ENCODE results near the gene PLAC1.
A peak's percentile ranks its signal among the peaks of the same experiment; 100 is the strongest.

Gene PLAC1

DNA sequence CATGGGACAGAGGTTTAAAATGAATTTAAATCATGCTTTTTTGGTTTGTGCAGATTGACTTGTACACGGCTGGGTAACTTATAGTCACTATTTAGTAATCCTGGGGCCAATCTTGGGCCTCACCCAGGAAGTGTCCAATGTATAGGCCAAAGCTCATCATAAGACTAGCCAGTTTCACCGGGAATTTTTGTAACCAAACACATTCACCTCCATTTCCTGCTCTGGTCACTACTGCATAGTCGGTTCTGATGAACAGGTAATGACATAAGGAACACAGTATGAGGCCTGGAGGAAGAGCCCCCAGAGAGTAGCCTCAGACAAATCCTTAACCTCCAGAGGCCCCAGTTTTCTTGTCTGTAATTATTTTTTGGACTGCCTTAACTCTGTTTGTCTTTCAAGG, 116.4 kb downstream of the PLAC1 start:
- TF ChIP-seq SPI1 (IDR thresholded peaks at IDR 0.05; ENCODE audit: low read depth, low read length), result no peak
- no peak for TF ChIP-seq TAF1 (IDR thresholded peaks at IDR 0.05; ENCODE audit: low read depth, low read length)
- no peak for TF ChIP-seq POLR2AphosphoS5 (IDR thresholded peaks at IDR 0.05; ENCODE audit: low read depth, low read length)
- TF ChIP-seq POU2F2 (IDR thresholded peaks at IDR 0.05; ENCODE audit: low read depth, low read length), result no peak
- TF ChIP-seq PAX5 (IDR thresholded peaks at IDR 0.05; ENCODE audit: insufficient read depth, low read length, severe bottlenecking), result no peak
- no peak for TF ChIP-seq POLR2A (IDR thresholded peaks at IDR 0.05; ENCODE audit: low read depth, low read length)
- FAIRE-seq (peak; percentile 16), DNase-seq (ENCODE audit: insufficient read length, low spot score) (no peak)

DNA sequence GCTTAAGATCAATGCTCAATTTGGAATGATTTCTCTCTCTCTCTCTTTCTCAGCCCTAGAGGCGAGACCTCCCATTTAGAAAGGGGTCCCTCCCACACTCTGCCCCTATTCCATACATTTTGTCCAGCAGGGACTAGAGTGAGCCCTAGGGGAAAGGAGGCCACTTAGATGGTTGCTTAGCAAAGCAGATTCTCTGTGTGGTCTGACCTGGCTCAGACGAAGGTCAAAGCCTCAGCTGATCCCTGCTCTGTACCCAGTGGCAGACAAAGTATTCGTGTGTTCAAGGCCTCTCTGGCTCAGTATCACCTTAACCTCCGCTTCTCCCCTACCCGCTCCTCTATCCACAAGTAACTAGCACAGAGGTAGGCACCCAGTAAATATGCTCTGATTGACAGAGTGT, 120.0 kb downstream of the PLAC1 start:
- no peak for DNase-seq (ENCODE audit: insufficient read length, low spot score)
- TF ChIP-seq POLR2AphosphoS5 (IDR thresholded peaks at IDR 0.05; ENCODE audit: low read depth, low read length), result no peak
- no peak for TF ChIP-seq POLR2A (IDR thresholded peaks at IDR 0.05; ENCODE audit: low read depth, low read length)
- TF ChIP-seq TAF1 (IDR thresholded peaks at IDR 0.05; ENCODE audit: low read depth, low read length), result no peak
- no peak for TF ChIP-seq POU2F2 (IDR thresholded peaks at IDR 0.05; ENCODE audit: low read depth, low read length)
- TF ChIP-seq SPI1 (IDR thresholded peaks at IDR 0.05; ENCODE audit: low read depth, low read length), result no peak
- no peak for TF ChIP-seq PAX5 (IDR thresholded peaks at IDR 0.05; ENCODE audit: insufficient read depth, low read length, severe bottlenecking)
- FAIRE-seq, result no peak

DNA sequence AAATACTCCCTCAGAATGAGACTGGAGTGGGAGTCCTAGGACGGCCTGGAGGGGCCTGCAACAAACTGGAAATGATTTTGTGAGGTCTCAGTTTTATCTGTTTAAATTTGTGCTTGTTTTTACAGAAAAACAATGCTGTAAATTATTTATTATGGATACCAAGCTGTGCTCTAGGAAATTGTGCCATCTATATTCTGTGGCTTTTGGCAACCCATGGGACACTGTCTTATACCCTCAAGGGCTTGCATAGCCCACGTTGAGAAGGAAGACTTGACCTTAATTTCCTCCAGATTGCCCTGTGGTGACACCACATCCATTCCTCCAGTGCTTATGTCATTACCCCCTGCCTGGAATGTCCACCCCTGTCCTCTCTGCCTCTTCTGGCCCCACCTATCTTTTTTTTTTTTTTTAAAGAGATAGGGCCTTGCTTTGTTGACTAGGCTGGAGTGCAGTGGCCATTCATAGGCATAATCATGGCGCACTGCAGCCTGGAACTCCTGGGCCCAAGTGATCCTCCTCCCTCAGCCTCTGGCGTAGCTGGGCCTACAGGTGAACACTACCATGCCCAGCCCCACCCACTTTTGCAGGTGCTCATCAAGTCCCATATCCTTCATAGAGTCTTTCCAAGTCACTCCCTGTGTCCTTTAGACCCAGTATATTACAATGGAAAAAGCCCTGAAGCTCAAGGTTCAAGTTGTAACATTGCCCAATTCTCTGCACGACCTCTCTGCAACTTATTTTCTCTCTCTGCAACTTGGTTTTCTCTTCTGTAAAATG, 120.9 kb downstream of the PLAC1 start:
- TF ChIP-seq TAF1 (IDR thresholded peaks at IDR 0.05; ENCODE audit: low read depth, low read length) (no peak), POLR2AphosphoS5 (IDR thresholded peaks at IDR 0.05; ENCODE audit: low read depth, low read length) (no peak), SPI1 (IDR thresholded peaks at IDR 0.05; ENCODE audit: low read depth, low read length) (no peak), PAX5 (IDR thresholded peaks at IDR 0.05; ENCODE audit: insufficient read depth, low read length, severe bottlenecking) (no peak), POU2F2 (IDR thresholded peaks at IDR 0.05; ENCODE audit: low read depth, low read length) (no peak), POLR2A (IDR thresholded peaks at IDR 0.05; ENCODE audit: low read depth, low read length) (no peak)
- FAIRE-seq (no peak), DNase-seq (ENCODE audit: insufficient read length, low spot score) (no peak)

DNA sequence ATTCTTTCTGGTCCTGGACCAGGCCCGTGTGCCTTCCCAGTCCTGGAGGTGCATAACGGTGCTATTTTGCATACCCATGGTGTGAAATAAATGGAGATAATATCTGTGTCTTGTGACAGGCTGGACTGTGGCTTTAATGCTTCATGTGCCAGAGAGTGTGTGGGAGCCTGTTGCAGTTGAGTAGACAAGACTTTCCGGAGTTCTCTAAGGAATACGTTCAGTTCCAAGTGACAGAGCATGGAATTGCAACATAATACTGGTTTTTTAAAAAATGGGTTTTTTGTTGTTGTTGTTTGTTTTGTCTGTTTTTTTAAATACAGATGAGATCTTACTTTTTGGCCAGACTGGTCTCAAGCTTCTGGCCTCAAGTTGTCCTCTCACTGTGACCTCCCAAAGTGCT, 124.3 kb downstream of the PLAC1 start:
- TF ChIP-seq POU2F2 (IDR thresholded peaks at IDR 0.05; ENCODE audit: low read depth, low read length) (no peak), POLR2A (IDR thresholded peaks at IDR 0.05; ENCODE audit: low read depth, low read length) (no peak), POLR2AphosphoS5 (IDR thresholded peaks at IDR 0.05; ENCODE audit: low read depth, low read length) (no peak), PAX5 (IDR thresholded peaks at IDR 0.05; ENCODE audit: insufficient read depth, low read length, severe bottlenecking) (no peak), SPI1 (IDR thresholded peaks at IDR 0.05; ENCODE audit: low read depth, low read length) (no peak), TAF1 (IDR thresholded peaks at IDR 0.05; ENCODE audit: low read depth, low read length) (no peak)
- FAIRE-seq (no peak), DNase-seq (ENCODE audit: insufficient read length, low spot score) (no peak)

DNA sequence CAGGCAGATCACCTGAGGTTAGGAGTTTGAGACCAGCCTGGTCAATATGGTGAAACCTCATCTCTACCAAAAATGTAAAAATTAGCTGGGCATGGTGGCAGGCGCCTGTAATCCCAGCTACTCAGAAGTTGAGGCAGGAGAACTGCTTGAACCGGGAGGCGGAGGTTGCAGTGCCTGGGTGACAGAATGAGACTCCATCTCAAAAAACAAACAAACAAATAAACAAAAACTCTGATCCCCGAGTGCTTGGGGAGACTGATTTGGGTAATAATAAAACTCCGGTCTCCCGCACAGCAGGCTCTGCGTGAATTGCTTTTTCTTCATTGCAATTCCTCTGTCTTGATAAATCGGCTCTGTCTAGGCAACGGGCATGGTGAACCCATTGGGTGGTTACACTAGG, 124.9 kb downstream of the PLAC1 start:
- peak; percentile 67 for FAIRE-seq
- TF ChIP-seq POLR2A (IDR thresholded peaks at IDR 0.05; ENCODE audit: low read depth, low read length), result no peak
- no peak for TF ChIP-seq POLR2AphosphoS5 (IDR thresholded peaks at IDR 0.05; ENCODE audit: low read depth, low read length)
- TF ChIP-seq POU2F2 (IDR thresholded peaks at IDR 0.05; ENCODE audit: low read depth, low read length), result no peak
- no peak for TF ChIP-seq SPI1 (IDR thresholded peaks at IDR 0.05; ENCODE audit: low read depth, low read length)
- no peak for TF ChIP-seq TAF1 (IDR thresholded peaks at IDR 0.05; ENCODE audit: low read depth, low read length)
- no peak for TF ChIP-seq PAX5 (IDR thresholded peaks at IDR 0.05; ENCODE audit: insufficient read depth, low read length, severe bottlenecking)
- DNase-seq (ENCODE audit: insufficient read length, low spot score), result no peak

DNA sequence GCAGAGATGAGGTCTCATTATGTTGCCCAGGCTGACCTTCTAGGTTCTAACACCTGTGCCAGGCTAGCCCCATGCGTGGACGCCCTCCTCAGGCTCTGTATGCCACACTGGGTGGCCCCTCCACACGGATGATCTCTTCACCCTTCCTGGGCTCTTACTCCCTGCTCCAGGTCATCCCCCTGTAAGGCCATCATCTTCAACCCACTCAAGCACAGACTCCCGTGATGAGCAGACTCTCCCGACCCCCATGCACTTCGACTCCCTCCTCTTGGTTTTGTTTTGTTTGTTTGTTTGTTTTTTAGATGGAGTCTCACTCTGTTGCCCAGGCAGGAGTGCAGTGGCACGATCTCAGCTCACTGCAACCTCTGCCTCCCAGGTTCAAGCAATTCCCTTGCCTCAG, 127.4 kb downstream of the PLAC1 start:
- FAIRE-seq (no peak), DNase-seq (ENCODE audit: insufficient read length, low spot score) (no peak)
- no peak for TF ChIP-seq POLR2AphosphoS5 (IDR thresholded peaks at IDR 0.05; ENCODE audit: low read depth, low read length)
- no peak for TF ChIP-seq TAF1 (IDR thresholded peaks at IDR 0.05; ENCODE audit: low read depth, low read length)
- TF ChIP-seq POU2F2 (IDR thresholded peaks at IDR 0.05; ENCODE audit: low read depth, low read length), result no peak
- TF ChIP-seq SPI1 (IDR thresholded peaks at IDR 0.05; ENCODE audit: low read depth, low read length), result no peak
- TF ChIP-seq PAX5 (IDR thresholded peaks at IDR 0.05; ENCODE audit: insufficient read depth, low read length, severe bottlenecking), result no peak
- no peak for TF ChIP-seq POLR2A (IDR thresholded peaks at IDR 0.05; ENCODE audit: low read depth, low read length)

DNA sequence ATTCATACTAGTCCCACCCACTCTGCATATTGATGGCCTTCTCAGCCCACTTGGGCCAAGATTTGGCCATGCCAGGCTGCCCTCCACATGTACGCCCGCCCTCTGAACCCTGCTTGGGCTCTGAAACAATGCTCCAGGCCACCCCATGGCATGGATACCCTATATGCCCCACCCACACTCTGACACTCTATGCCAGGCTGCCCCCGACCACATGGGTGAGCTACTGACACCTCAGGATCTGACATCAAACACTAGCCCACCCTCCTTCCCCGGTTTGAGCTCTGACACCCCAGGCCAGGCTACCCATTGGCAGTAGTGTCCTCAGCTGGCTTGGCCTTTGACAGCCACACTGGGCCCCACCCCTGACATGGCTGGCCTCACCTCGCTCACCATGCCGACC, 128.8 kb downstream of the PLAC1 start:
- no peak for FAIRE-seq
- TF ChIP-seq POLR2AphosphoS5 (IDR thresholded peaks at IDR 0.05; ENCODE audit: low read depth, low read length) (no peak), POLR2A (IDR thresholded peaks at IDR 0.05; ENCODE audit: low read depth, low read length) (no peak), POU2F2 (IDR thresholded peaks at IDR 0.05; ENCODE audit: low read depth, low read length) (no peak), PAX5 (IDR thresholded peaks at IDR 0.05; ENCODE audit: insufficient read depth, low read length, severe bottlenecking) (no peak), TAF1 (IDR thresholded peaks at IDR 0.05; ENCODE audit: low read depth, low read length) (no peak), SPI1 (IDR thresholded peaks at IDR 0.05; ENCODE audit: low read depth, low read length) (no peak)
- DNase-seq (ENCODE audit: insufficient read length, low spot score), result no peak

DNA sequence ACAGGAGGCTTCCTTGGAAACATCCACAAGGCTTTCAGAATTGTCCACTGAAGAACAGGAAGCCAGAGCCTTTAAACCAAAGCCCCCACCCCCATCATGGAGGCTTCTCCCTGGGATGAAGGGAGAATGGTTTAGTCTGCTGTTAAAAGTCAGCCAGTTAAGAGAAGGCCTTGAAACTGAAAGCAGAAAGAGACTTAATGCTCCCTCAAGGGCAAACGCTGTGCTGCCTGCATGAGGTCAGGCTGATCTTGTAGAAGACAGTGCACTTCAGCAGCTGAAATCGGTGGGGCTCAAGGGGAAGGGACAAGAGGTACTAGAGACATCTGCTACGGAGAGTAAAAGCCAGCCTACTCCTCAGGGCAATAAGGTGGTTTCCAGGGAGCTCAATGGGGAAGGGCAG, 129.3 kb downstream of the PLAC1 start:
- FAIRE-seq (peak; percentile 85), DNase-seq (ENCODE audit: insufficient read length, low spot score) (no peak)
- no peak for TF ChIP-seq POLR2AphosphoS5 (IDR thresholded peaks at IDR 0.05; ENCODE audit: low read depth, low read length)
- no peak for TF ChIP-seq POLR2A (IDR thresholded peaks at IDR 0.05; ENCODE audit: low read depth, low read length)
- no peak for TF ChIP-seq SPI1 (IDR thresholded peaks at IDR 0.05; ENCODE audit: low read depth, low read length)
- no peak for TF ChIP-seq PAX5 (IDR thresholded peaks at IDR 0.05; ENCODE audit: insufficient read depth, low read length, severe bottlenecking)
- TF ChIP-seq TAF1 (IDR thresholded peaks at IDR 0.05; ENCODE audit: low read depth, low read length), result no peak
- TF ChIP-seq POU2F2 (IDR thresholded peaks at IDR 0.05; ENCODE audit: low read depth, low read length), result no peak

DNA sequence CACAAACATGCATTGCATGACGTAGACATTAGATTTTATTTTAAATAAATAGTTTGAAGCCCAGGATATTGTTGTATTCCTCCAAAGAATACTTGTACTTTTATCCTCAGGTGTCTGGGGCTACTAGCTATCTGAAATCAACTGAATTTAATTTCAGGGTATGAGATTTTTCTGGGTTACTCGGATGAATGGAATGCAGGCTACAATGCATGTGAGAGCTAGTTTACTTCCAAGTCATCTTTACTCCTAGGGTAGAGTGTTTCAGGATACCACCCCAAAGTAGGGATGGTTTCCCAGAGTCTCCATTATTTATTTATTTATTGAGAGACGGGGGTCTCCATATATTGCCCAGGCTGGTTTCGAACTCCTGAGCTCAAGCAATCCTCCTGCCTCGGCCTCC, 131.9 kb downstream of the PLAC1 start:
- DNase-seq (ENCODE audit: insufficient read length, low spot score) (no peak), FAIRE-seq (no peak)
- TF ChIP-seq POU2F2 (IDR thresholded peaks at IDR 0.05; ENCODE audit: low read depth, low read length), result no peak
- TF ChIP-seq SPI1 (IDR thresholded peaks at IDR 0.05; ENCODE audit: low read depth, low read length), result no peak
- no peak for TF ChIP-seq POLR2AphosphoS5 (IDR thresholded peaks at IDR 0.05; ENCODE audit: low read depth, low read length)
- TF ChIP-seq TAF1 (IDR thresholded peaks at IDR 0.05; ENCODE audit: low read depth, low read length), result no peak
- TF ChIP-seq POLR2A (IDR thresholded peaks at IDR 0.05; ENCODE audit: low read depth, low read length), result no peak
- no peak for TF ChIP-seq PAX5 (IDR thresholded peaks at IDR 0.05; ENCODE audit: insufficient read depth, low read length, severe bottlenecking)
